SK-N-SH (cell line): ENCODE measurements around the gene RPS6KA5.

Experiments used
- CTCF ChIP-seq: fragments of 200-600 bp; sonication (generic); IDR thresholded peaks from 2 replicates; pipeline ENCODE4 v1.6.1; 2017; ENCODE audit warnings: antibody characterized with exemption, mild to moderate bottlenecking, moderate library complexity
- EP300 ChIP-seq, 2 experiments: IDR thresholded peaks; 2 replicates each; pipeline versions ENCODE4 v1.4.0 to v1.6.1; 2012; ENCODE audit warnings: borderline replicate concordance in 1 of 2, low read depth in 1 of 2, low read length in 1 of 2
- TCF12 ChIP-seq: IDR thresholded peaks from 2 replicates; pipeline ENCODE4 v1.4.0; 2012

- TF ChIP-seq CTCF (no peak), TCF12 (no peak), EP300 (IDR thresholded peaks at IDR 0.05; ENCODE audit: borderline replicate concordance in 1 of 2, low read depth in 1 of 2, low read length in 1 of 2) (no peak)
Measured at GRCh38 chr14:91088585-91089235, 28.3 kb upstream of the RPS6KA5 start.
